C4-2B (cell line): ENCODE results near the gene GARNL3.

Experiments used
- ZFX ChIP-seq: fragments of 450-650 bp; IDR thresholded peaks from 2 replicates; pipeline ENCODE4 v1.6.1; 2017
- TF ChIP-seq, protein P1 (sequence below): fragments of 450-650 bp; conservative IDR thresholded peaks from 2 replicates; pipeline ENCODE4 v1.5.1; 2017; ENCODE audit warnings: mild to moderate bottlenecking

DNA sequence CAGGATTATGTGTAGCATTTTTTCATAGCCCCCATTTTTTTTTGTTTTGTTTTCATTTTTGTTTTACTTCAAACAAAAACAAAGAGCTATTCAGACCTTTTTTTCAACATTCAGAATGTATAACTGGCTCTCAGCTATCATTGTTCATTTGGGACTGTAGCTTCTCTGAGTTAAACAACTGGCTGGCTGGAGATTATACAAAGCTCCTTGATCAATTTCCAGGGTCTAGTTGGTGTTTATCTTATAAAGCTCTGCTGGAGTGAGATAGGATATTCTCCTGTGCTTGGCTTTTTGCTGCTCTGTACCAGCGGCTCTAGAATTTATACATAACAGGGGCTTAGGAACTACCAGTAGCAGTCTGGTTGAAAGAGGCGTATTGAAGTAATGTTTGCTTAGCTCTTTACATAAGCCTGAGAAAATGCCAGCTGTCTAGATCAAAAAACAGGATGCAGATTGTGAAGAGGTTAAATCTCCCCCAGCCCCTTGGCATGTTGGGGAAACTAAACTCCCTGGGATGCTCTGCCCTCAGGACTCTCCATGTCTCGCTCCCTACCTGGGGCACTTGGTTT lies 15.2 kb downstream of the GARNL3 start:
- TF ChIP-seq, protein P1, sequence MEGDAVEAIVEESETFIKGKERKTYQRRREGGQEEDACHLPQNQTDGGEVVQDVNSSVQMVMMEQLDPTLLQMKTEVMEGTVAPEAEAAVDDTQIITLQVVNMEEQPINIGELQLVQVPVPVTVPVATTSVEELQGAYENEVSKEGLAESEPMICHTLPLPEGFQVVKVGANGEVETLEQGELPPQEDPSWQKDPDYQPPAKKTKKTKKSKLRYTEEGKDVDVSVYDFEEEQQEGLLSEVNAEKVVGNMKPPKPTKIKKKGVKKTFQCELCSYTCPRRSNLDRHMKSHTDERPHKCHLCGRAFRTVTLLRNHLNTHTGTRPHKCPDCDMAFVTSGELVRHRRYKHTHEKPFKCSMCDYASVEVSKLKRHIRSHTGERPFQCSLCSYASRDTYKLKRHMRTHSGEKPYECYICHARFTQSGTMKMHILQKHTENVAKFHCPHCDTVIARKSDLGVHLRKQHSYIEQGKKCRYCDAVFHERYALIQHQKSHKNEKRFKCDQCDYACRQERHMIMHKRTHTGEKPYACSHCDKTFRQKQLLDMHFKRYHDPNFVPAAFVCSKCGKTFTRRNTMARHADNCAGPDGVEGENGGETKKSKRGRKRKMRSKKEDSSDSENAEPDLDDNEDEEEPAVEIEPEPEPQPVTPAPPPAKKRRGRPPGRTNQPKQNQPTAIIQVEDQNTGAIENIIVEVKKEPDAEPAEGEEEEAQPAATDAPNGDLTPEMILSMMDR, result no peak
- TF ChIP-seq ZFX, result no peak
